GM19043 (cell line): ENCODE results near the gene ICA1L.
"Not testable (repeated sequence)": the region's sequence is repeated elsewhere in the genome, so short reads cannot be mapped to it uniquely, and the experiment has no call there.

Experiments used
- ATAC-seq: cut with Tn5 transposase; IDR thresholded peaks from one replicate; pipeline ENCODE4 v1.9.1; 2021; ENCODE audit warnings: low read depth; ENCODE audit not compliant: unreplicated experiment

Gene ICA1L

DNA sequence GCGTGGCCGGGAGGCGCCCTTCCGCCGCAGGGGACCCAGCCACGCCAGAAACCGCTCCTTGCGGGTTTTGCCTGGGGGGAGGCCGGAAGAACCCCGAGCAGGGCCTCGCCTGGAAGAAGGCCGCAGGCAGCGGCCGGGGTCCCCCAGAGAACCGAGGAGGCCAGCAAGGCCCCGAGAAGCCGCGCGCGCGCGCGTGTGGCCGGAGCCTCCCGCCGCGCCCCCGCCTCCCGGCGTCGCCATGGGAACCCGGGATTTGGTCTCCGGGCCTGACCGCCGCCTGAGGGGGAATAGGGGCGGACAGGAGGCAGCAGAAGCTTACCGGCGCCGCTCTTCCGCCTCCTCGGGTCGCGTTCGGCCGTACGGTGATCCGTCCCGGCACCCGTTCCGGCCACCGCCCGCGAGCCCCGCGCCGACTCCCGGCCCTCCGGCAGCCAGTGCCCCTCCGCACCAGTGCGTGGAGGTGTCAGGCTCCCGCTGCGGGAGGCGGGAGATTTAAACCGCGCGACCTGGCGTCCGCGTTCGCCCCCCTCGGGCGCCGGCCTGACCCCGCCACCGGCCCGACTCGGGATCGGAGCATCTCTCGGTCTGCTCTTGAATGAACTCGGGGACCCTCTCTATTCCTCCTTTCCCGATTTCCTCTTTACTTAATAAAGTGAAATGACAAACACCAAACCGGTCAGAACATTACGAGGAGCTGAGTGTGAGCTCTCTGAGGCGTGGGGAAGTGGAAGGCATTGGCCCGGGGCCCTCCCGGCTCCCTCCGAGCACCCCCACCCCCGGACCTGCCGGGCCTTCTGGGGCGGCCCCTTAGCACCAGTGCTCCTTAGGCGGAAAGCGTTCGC is at the start of gene ICA1L:
Gene ICA1L (minus strand): TSS at position 467 of the 842 bp plus-strand sequence. CDS start 42,757 bp downstream, outside the sequence.
- peak; percentile 42 for ATAC-seq

DNA sequence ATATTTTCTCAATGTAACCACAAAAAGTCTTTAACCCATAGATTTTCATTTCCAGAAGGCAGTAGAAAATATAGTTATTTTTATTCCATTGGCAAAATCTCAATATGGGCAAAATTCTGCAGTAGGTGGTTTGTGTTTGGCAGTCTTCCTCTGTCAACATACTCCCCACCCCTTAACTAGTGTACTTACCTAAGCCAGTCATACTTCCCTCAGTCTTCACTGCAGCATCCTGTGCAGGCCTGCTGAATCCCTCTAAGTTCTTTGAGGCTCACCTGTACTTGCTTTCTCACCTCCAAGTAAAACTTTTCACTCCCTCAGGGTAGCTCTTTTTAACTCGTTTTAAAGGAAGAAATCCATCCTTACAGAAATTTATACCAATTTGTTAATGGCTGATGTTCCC is 47.3 kb upstream of the ICA1L start:
- no peak for ATAC-seq

GRCh38 chr2:202912342-202913201 is 41.0 kb upstream of the ICA1L start:
- peak; percentile 42 for ATAC-seq

GRCh38 chr2:202911512-202912341 is 40.2 kb upstream of the ICA1L start, which contains the start of the genes CARF and WDR12:
Gene CARF (plus strand): TSS chr2:202912275. CDS start chr2:202941903, 29,628 bp downstream.
Gene WDR12 (minus strand): TSS chr2:202911673. CDS start chr2:202911476, 197 bp downstream.
- ATAC-seq = peak; percentile 68

DNA sequence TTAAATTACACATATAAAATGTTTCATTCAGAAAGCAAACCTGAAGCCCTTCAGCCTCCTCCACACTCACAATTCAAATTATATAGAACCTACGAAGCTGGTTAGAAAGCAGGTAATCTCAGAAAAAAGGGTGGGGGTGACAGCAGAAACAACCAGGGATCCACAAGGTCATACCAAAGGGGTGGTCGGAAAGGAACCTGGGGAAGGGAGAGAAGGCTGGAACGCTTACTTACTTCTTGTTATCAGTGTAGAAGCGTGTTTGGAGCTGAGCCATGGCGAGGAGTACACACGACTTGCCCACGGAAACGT is 39.6 kb upstream of the ICA1L start:
- peak; percentile 12 for ATAC-seq

DNA sequence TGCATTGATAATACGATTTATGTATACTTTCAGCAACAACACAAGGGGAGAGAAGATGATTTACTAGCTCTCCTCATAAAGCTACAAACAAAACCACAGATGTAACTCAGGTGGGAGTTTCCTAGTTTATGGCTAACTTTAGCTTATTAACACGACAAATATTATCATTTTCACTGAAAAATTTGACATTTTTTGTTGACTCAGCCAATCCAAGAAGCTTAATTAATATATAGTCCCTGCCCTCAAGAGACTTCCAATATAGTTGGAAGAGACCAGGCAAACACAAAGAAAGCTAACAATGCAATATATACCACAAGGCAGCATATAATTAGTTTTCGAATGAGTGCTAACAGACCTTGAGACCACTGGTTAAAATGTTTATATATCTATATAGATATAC is 39.1 kb upstream of the ICA1L start:
- no peak for ATAC-seq

DNA sequence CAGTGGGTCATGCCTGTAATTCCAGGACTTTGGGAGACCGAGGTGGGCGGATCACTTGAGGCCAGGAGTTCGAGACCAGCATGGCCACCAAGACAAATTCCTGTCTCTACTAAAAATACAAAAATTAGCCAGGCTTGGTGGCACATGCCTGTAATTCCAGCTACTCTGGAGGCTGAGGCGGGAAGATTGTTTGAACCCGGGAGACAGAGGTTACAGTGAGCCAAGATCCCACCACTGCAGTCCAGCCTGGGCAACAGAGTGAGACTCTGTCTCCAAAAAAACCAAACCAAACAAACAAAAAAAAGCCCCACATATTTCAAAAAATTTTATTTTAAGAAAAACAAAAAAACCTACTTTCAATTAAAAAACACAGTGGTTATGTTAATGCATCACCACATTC is 38.7 kb upstream of the ICA1L start:
- ATAC-seq = not testable (repeated sequence)

DNA sequence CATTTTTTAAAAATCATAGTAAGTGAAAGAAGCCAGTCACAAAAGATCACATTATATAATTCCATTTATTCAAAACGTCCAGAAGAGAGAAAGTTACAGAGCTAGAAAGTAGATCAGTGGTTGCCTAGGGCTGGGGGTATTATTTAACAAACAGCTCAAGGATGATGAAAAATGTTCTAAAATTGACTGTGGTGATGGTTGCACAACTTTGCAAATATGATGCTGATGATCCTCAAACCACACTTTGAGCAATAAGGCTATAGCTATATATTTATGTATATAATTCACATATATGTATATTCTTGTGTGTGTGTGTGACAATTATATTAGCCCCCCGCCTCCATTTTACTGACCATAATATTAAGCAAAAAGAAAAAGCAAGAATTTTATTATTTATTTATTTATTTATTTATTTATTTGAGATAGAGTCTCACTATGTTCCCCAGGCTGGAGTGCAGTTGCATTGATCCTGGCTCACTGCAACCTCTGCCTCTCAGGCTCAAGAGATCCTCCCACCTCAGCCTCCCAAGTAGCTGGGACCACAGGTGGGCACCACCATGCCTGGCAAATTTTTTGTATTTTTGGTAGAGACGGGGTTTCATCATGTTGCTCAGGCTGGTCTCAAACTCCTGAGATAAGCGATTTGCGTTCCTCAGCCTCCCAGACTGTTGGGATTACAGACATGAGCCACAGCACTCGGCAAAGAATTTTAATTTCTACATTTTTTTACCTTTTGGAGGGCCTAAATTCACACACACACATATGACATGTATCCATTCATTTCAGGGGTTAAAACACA is 38.0 kb upstream of the ICA1L start:
- ATAC-seq = no peak

- no peak for ATAC-seq
Measured at GRCh38 chr2:202908186-202908585, 36.6 kb upstream of the ICA1L start.

- ATAC-seq = not testable (repeated sequence)
Measured at GRCh38 chr2:202905507-202905906, 33.9 kb upstream of the ICA1L start.

DNA sequence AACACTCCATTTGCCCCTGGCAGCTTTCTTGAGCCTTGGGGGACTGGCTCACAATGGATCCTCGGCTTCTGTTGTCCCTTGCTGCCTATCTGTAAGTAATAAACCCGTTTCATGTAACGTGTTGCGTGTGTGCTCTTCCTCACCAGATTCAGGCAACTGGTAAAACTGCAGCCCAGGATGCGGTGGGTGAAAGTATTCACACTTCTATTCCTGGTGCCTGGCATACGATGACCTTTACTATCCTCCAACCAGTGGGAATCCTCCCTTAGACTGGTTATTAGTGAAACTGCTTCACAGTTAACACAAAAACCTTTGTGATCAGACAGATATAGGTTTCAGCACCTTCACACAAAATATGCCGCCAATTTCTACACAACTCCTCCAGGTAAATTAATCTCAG is 13.6 kb upstream of the ICA1L start:
- ATAC-seq = no peak

DNA sequence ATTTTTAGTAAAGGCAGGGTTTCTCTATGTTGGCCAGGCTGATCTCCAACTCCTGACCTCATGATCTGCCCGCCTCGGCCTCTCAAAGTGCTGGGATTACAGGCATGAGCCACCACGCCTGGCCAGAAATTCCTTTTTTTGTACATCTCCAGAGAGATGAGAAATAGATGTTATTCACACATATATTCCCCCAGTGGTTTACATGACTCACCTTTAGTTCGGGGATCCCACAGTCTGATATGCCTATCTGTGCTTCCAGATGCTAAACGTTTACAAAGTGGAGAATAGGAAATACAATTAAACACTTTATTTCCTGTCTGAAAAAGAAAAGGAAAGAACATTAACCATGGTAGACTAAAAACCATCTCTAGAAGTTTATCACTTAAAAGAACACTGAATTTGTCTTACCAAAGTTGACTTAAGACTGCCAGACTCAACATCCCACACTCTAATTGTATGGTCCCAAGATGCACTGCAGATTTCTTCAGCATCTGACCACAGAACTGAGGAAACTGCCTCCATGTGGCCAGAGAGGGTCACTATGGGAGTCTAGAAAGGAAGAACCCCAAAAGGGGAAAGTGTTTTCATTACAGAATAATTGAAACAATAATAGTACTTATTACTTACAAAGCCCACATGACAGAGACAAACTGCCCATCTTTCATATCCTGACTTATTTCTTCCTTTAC is 12.6 kb upstream of the ICA1L start:
- no peak for ATAC-seq

GRCh38 chr2:202881570-202881969 is 10.0 kb upstream of the ICA1L start:
- no peak for ATAC-seq

- no peak for ATAC-seq
Measured at GRCh38 chr2:202877699-202878098, 6.1 kb upstream of the ICA1L start.

DNA sequence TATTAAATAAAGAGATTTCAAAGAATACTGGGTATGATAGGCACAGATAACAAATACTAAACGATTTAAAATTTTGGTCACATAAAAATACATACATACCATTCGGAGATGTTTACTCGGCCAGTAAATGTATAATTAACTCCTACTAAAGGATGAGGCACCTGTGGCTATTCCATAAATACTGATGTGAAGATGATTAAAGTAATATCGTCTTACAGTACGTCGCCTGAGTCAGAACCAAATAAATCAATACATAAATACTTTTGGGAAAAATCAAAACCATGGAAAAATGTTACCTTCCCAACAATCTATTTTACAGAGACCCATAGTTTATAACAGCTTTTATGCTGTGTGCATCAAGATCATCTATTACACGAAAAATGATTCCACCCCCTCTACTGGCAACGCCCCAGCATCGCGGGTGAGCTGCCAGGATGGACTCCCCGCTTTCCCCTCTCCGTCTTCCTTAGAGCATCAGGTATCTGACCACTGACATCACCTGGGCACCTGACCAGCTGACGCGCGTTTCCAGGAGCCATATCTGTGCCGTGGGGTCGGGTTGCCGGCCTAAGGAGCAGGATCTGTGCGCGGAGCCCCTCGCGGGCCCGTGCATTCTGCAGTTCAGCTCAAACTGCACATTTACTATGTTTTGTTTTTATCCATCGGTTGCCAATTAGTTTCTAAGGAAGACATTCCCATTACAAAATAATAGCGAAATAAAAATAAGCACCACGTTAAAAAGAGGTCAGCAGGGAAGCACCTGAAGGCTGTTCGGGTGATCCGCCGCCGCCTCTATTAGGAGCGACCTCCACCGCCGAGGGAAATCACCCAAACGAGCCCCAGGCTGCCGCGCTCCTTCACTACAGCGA is 901 bp downstream of the ICA1L start:
- peak; percentile 67 for ATAC-seq

GRCh38 chr2:202861987-202862386 is 9.6 kb downstream of the ICA1L start:
- no peak for ATAC-seq

- ATAC-seq = no peak
Measured at GRCh38 chr2:202858601-202859000, 13.0 kb downstream of the ICA1L start.

GRCh38 chr2:202849343-202849742 is 22.2 kb downstream of the ICA1L start:
- ATAC-seq = not testable (repeated sequence)
